Activated gamma-delta T cell treated with Interleukin-2 at 50 U/mL for 16 hours (primary cell): ENCODE measurements around the gene STIP1.
"Not testable (repeated sequence)": the region's sequence is repeated elsewhere in the genome, so short reads cannot be mapped to it uniquely, and the experiment has no call there.

Experiments
- DNase-seq: peaks from one replicate; pipeline ENCODE4 v3.0.0-alpha.2; 2020

Gene STIP1

DNA sequence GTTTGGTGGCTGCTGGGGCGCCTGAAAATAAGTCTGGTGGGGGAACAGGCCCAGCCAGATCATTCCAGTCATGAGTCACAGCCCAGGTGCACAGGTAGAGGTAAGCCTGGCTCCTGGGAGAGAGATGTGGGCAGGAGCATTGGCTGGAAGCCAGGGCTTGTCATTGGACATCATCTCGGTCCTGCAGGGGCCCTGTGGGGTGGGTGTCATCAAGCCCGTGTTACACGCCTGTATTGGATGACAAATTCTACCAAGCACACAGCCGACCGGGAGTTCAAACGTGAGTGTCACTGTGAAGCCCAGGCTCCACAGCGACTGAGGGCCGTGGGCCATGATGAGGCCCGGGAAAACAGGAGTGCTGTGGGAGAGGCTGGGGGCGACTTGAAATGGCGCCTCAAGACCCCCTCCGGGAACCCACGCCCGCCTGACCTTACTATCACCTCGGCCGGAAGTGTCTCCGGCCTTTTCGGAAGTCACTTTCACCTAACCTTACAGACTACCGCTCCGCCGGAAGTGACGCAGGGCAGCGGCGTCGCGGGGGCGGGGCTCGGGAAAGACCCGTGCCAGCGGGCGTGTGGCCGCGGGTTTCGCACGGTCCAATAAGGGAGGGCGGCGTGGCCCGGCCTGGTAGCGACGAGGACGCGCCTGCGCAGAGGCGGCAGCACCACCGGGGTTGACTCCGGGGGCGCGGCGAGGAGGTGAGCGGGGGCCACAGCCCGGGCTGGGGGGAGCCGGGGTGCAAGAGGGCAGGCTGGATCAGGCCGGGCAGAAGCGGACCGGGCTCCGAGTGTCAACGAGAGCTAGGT, 54.7 kb downstream of the STIP1 start, which contains the start of gene FKBP2:
Gene FKBP2 (plus strand): TSS at position 661 of the 806 bp plus-strand sequence. CDS start 1,293 bp downstream, outside the sequence.
- peak; percentile 96 for DNase-seq

DNA sequence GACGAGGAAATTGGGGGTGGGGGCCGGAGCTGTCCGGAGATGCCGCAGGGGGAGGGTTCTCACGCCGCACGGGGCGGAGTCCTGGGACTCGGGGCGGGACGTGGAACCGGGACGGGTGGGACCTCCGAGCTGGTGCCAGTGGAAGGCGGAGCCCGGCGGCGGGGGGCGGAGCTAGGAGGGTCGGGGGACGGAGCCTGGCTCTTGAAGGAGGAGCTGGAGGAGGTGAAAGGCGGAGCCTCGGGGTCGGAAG, 55.2 kb downstream of the STIP1 start:
- DNase-seq = peak; percentile 100

DNA sequence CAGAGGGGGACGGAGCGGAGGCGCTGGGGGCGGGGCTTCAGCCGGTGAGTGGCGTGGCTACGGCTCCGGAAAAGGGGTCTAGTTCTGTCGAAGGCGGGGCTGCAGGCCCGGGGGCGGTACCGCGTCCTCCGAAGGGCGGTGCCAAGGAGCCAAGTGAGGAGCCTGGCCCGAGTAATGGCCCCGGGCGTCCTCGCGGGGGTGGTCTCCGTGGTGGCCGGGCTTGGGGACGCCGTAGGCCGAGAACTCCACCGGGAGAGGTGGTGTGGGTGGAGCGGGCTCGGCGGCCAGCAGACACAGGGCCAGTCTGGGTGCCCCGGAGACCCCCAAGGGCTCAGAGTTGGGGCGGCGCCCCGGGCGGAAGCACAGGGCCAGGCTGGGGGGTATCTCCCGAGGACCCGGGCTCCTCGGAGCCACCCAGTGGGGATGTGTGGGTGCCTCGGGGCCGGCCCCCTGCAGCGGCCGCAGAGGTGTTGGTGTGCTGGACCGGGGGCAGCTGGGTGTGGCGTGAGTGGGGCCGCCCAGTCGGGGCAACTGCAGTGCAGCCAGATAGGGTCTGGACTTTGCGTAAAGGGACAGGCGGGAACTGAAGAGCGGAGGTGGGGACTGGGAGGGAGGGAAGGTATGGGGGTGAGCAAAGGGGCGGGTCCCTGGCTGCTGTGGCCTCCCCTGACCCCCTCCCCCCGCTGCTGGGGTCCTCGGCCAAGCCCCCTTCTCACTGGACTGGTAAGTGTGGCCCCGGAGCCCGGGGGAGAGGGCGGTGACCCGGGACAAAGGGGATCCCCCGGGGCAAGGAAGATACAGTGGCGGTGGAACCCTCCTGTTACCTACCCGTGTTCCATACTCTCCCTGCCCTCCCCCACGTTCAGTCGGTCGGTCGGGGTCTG, 55.8 kb downstream of the STIP1 start:
- no peak for DNase-seq

DNA sequence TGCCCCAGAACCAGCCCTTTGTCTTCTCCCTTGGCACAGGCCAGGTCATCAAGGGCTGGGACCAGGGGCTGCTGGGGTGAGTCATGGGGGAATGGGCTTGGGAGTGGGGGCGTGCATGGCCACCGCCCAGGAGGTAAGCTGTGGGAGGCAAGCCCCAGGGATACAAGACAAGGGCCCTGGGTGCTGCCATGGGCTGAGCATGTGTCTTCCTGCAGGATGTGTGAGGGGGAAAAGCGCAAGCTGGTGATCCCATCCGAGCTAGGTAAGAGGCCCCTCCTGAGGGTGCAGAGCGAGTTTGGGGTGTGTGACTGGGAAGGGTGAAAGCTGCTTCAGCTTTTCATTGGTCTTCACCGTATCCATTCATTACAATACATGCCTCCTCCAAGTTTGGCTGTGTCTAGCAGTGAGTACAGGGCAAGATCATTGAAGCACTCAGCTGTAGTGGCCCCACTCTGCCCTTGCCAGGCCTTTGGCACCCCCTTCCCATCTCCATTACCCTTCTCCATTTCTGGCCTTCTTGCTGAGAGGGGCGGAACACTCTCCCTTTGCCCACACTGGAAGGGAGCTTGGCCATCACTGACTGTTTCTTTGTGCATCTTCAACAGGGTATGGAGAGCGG, 57.4 kb downstream of the STIP1 start:
- DNase-seq = no peak

DNA sequence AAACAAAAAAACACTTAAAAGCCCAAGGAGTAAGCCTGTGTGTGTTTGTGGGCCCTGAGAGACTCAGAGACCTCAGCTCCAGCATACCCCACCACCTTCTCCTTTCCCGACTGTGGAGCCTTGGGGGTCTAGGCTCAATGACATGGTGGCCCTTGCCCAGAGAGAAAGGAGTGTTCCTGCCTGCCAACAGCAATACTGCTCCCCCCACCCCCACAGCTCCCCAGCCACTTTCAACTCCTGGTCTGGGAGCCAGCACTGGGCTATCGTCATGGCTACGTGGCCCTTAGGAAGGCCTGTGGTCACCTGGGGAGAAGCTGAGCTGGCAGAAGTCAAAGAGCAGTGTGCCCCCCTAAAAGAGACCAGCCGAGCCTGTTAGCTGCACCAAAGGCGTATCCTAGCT, 58.1 kb downstream of the STIP1 start:
- DNase-seq = no peak

DNA sequence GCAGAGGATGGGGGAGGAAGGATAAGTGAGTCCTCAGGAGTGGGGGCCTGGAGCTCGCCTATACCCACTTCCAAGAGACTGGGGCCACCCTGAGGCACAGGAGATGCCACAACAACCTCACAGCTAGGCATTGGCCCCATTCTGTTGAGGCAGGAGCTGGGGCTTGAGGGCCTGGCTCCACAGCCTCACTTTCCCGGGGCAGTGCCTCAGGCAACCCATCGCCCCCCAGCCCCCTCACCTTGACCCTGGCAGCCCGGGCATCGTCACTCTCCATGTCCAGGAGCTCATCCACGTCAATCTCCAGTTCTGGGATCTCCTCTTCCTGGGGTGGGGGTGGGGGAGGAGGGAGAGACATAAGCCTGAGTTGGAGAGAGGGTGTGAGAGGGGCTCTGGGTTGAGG, 59.0 kb downstream of the STIP1 start:
- DNase-seq = no peak

DNA sequence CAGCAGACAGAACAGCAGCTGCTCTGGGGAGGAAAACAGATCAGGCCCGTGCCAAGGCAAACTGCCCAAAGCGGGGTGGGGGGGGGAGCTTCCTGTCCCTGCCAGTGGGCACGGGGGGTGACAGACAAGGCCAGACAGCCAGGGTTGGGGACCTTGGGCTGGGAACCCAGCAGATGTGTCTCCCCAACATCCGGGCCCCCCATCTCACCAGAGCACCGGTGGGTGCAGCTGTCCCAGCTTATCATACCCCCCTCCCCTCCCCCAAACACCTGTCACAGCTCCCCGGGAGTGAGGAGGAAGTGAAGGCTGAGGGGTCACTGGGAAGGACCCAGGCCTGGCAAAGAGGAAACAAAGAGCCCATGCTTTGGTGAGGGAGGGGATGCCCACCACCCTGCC, 59.4 kb downstream of the STIP1 start:
- peak; percentile 73 for DNase-seq

DNA sequence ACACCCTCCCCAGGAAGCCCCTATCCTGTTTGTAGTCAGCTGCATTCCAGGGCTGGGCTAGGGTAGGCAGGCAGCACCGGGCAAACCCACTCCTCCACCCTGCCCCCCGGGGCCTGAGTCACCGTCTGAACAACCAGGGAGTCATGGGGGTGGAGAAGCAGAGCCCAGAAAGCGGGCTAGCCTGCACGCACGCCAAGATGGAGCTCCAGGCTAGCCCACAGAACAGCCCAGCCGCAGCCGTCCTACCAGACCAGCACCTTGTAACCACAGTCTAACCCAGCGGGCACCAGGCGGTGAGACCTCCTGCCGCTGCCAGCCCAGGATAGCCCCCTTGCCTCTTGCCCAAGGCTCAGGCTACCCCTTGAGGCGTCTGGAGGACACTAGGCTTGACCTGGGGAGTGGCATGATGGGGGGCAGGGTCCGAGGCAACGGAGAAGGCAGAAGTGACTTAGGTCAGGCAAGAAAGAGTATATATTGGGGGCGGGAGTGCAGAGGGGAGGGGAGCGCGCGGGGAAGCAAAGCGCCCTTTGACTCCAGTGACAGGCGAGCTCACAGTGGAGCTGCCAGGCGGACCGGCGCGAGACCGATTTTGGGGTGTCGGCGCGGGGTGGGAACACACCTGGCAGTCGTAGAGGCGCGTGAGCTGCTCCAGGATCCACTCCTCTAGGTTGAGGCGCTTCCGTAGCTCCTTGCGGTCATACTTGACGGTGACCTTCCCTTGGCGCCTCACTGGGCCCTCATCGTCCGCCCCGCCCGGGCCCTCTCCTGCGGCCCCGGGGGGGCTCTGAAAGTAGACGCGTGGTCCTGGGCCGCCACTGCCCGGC, 60.0 kb downstream of the STIP1 start:
- DNase-seq = peak; percentile 70

DNA sequence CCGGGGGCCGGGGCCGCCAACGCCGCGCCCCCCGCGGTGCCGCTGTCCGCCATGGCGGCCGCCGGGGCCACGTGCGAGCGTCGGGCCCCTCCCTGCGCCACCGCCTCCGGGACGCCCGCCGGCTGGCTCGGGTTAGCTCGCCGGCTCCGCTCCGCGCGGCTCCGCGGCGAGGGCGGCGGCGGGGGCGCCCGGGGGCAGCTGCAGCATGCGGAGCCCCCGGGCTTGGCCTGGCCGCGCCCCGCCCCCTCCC, 60.6 kb downstream of the STIP1 start:
- not testable (repeated sequence) for DNase-seq

DNA sequence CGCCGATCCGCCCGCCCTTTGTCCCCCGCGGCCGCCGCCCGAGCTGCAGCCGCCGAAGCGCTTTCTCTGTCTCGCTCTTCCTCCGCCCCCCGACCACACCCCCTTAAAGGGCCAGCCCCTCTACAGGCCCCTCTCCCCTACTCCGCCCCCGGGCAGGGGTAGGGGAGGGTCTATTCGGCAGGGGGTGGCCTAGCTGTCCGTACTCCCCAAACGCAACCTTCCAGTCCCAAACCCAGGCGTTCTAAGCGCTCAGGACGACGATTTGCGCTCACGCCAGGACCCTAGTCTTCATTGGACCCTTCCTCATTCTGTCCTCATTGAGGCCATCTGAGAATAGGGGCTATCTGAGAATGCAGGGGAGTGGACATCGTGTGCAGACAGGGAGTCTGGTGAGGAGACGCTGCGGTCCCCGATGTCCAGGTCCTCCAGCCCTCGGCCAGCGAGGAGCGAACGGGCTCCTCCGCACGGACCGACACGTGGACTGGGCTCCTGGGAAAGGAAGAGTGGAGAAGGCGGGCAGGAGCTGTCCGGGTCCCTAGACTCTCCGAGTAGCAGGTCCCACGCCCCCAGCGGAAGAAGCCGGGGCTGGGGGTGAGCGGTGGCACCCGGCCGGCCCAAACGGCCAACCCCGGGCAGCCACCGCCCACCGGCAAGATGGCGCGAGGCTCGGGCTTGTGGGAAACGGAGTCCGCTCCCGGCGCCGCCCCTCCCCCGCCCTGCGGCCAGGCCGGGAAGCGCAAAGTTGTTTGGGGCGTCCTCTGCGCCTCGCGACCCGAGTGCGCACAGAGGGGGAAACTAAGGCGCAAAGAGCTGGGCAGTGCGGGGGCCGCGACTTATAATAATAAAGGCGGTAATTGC, 61.1 kb downstream of the STIP1 start, which contains the start of gene PPP1R14B:
Gene PPP1R14B (minus strand): TSS at position 73 of the 858 bp plus-strand sequence. CDS start 270 bp downstream, outside the sequence.
- peak; percentile 79 for DNase-seq

DNA sequence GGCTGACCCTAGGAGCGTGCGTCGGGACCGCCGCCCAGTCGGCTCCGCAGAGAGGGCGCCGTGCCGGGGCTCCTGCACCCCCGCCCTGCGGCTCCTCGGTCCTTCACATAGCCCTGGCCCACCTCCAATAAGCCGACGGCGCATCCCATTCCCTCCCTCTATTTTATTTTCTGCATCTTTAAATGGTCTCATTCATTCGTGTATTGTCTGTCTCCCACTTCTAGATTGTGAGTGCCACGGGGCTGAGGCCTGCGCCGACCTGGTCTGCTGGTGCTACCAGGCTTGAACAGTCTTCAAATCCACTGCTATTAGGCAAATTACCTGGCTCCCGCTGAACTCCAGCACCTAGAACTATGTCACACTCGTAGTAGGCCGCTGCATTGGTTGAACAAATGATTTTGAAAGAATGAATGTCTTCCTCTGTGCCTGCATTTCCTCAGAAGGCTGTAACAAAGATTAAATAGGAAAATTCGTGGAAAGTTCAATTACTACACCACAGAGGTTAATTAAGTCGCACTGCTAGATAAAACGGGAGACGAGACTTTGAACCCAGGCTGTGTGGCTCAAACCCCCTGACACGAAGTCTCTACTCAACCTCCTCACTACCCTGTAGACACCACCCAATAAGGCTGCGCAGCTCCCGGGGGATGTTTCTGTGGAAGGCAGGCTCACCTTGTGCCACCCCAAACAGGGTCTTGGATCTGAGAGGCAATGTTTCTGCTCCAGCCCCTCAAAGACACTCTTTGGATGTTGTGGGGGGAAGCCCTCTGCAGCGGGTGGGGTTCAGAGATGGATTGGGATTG, 62.0 kb downstream of the STIP1 start:
- DNase-seq = no peak

DNA sequence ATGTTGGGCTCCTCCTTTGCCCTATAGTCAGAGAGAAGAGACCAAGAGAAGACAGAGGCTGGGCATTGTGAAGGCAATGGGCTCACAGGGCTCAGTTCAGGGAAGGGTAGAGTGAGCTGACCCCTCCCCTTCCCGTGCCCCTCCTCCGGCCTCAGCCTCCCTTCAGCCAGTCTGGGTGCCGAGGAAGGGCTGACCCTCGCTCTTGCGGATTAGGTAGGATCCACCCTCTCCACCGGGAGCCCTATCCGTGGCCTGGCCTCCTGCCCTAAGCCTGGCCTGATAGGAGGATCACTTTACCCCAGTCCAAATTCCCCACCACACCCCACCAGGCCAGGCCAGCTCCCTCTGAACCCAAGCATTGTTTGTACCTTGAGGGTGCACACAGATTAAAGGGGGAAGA, 62.6 kb downstream of the STIP1 start:
- no peak for DNase-seq

DNA sequence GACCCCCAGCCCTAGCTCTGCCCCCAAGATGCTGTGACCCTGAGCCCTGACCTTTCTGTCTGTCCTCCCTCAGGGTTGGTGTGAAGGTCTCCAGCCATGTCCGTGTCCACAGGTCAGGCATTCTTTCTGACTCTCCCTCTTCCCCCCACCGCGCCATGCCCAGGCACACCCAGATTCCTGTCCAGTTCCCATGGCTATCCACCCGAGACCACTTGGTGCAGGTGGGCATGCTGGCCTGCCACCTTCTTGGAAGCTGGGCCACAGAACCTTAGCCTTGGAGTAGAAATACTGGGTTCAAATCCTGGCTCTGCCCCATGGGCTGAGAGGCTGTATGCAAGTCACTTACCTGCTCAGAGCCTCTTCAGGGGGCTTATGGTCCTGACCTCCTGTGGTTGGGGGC, 63.1 kb downstream of the STIP1 start:
- DNase-seq = no peak

DNA sequence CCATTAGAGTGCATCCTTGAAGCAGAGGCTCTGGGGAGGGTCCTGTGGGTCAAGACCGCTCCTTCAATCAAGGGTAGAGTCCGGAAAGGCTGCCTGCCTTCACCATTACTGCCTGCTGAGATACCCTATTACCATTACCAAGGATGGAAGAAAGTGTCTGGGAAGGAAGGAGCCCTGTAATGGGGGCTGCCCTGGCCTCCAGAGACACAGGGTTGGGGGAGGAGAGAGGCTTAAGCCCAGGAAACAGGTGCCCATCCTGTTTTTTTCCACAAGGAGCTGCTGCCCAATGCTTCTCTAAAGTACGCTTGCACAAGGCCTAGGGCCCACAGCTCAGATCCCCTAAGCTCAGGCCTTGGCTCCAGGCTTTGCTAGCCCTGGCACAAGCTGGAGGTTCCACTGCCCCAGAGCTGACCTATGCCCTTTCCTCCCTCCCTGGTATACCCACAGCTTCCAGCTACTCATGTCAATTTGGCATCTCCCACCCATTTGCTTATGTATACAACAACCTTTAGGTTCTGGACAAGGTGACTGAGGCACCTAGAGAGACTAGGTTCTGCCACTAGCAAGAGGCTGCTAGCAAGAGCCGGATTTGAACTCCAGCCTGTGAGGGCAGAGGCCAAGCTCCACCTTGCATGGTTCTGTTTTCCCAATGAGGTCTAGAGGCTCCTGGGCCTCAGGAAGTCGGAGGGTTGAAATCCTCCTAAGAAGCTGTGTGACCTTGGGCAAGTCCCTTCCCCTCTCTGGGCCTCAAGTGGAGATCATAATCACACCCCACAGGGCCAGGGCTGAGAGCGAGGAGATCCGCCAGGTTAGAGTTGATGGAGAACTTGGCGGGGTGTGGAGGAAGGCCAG, 63.8 kb downstream of the STIP1 start:
- no peak for DNase-seq

DNA sequence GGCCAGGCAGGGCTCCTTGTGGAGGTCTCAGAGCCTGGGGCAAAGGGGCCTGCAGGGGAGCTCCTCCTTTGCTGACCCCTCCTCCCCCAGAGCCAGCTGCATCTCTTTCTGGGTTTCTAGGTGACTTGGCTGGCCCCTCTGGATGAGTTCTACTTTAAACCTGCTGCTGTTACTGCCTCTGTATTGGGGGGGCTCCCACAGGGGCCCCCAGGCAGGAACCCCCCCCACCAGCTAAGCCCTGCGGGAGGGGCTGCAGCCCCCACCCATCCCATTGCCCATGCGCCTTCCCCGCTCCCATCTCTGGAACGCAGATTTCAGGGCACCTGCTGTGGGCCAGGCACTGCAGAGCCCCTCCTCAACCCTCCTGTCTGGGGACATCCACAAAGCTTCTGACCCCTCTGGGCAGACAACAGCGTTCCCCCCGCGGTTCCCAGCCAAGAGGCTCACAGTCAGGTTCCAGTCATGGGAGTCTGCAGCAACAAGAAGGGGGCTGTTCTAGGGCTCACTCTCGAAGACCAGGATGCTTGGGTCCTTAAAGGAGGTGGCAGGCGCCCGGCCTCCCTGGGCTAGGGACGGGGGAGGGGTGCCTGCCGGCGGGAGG, 64.5 kb downstream of the STIP1 start:
- no peak for DNase-seq

DNA sequence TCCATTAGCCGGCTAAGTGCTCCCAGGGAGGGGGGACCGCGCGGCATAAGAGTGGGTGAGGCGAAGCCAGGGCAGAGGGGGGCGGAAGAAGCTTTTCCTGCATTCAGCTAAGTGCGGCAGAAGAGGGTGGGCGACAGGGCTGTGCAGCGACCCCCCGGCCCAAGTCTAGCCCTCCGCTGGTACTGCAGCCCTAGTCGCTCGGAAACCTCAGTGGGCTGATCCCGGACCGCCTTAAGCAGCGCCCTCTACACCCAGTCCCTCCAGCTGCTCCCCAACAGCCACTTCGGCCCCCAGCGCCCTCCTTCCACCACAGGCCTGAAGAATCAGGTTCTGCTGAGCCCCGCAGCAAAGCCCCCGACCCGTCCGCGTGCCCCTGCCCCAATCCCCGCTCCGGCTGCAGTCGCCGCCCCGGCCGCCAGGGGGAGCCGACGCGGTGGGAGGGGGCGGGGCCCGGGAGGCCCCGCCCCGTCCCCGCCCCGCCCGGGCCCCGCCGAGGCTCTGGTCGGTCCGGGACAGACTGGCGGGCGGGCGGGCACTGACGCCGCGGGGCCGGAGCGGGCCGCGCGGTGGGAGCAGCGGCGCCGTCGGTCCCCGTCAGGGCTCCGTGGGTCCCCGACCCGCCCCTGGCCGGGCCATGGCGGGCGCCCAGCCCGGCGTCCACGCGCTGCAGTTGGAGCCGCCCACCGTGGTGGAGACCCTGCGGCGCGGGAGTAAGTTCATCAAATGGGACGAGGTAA, 65.2 kb downstream of the STIP1 start, which contains the start of gene PLCB3:
Gene PLCB3 (plus strand): TSS at position 515 of the 737 bp plus-strand sequence. CDS start 120 bp downstream, at position 635.
- peak; percentile 59 for DNase-seq

DNA sequence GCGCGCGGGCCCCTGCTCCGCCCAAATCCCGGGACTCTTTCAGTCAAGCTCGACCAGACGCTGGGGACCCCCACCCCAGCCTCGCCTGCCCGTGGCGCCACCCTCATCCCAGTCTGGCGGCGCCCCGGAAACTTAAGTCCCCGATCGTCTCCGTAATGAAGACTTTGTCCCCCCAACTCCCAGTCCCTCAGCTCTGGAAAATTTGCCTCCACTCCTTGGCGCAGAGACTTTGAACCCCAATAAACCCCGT, 65.7 kb downstream of the STIP1 start:
- DNase-seq = no peak

DNA sequence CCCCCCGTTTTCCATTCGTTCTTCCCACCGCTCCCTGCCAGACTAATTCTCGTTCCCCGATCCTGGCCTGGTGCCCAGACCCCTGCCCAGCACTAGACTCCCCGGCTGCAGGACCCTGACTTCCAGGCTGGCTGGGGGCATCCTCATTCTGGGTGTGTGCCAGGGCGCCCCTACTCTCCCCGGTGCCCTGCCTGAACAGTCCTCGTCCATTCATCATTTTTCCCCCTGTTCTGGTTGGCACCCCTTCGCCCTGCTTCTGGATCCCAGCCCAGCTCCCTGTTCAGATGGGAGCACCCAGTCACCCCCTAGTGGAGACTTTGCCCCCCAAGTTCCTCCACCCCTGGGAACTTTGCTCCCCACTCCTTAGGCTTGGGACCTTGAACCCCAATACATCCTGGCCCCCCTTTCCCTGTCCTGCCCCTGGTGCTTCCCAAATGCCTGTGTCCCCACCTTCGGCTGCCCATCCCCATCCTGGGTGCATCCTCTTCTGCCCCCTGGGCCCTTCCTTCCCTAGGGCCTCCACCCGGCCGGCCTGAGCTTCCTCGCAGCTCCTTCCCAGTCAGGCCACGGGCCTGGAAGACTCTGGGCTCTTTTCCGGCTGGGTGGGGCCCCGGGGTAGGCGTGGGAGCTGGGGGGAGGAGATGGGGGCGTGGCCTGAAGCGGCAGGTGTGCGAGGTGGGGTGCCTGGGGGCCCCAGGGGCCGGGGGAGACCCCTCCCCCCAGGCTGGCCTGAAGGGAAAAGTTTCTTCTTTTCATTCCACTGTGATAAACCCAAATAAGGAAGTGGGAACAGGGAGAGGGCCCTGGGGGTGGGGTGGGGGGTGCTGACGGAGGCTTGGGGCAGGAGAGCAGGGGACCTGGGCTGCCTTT, 66.3 kb downstream of the STIP1 start:
- no peak for DNase-seq
